Uterus (tissue), 4 donors: ENCODE measurements around the gene GPR171. TPM values are rescaled to one million over a fixed set of nuclear protein-coding genes. Genes with fewer than 3 reads are reported as not detected.

Experiments used
- DNase-seq, 2 donors: peaks; one replicate each; pipeline ENCODE4 v3.0.0-alpha.2; 2019 to 2020
- H3K27ac ChIP-seq, 2 donors: fragments of 200-600 bp; sonication (generic); 1 replicate in 1 of 2; 2 replicates in 1 of 2; pipeline ENCODE4 v1.5.1; 2016 to 2018
- H3K27me3 ChIP-seq, 2 donors: fragments of 200-600 bp; sonication (generic); one replicate each; pipeline ENCODE4 v1.5.1; 2018 to 2019; ENCODE audit warnings: control low read depth in 1 of 2
- H3K36me3 ChIP-seq, 2 donors: fragments of 200-600 bp; sonication (generic); one replicate each; pipeline ENCODE4 v1.5.1; 2019; ENCODE audit warnings: control low read depth in 1 of 2
- H3K4me1 ChIP-seq, 2 donors: fragments of 200-600 bp; sonication (generic); one replicate each; pipeline ENCODE4 v1.5.1; 2018 to 2019; ENCODE audit warnings: control low read depth in 1 of 2
- H3K4me3 ChIP-seq, 2 donors: fragments of 200-600 bp; sonication (generic); 1 replicate in 1 of 2; 2 replicates in 1 of 2; pipeline ENCODE4 v1.5.1; 2018 to 2019; ENCODE audit warnings: mild to moderate bottlenecking in 1 of 2
- H3K9me3 ChIP-seq, 2 donors: fragments of 200-600 bp; sonication (generic); one replicate each; pipeline ENCODE4 v1.5.1; 2019; ENCODE audit warnings: control low read depth in 1 of 2
- CTCF ChIP-seq, 4 experiments: fragments of 200-600 bp in 2 of 4; fragments of 450-650 bp in 2 of 4; sonication (generic) in 2 of 4; IDR thresholded peaks; one replicate each; pipeline ENCODE4 v1.5.1; 2016 to 2019; ENCODE audit warnings: antibody characterized with exemption in 4 of 4, mild to moderate bottlenecking in 2 of 4, moderate library complexity in 1 of 4
- POLR2A ChIP-seq, 2 donors: fragments of 450-650 bp; IDR thresholded peaks; one replicate each; pipeline ENCODE4 v1.6.1; 2016; ENCODE audit warnings: antibody characterized with exemption in 2 of 2, mild to moderate bottlenecking in 1 of 2, moderate library complexity in 1 of 2
- intact Hi-C: fragments of 100-400 bp; cut with DNase I; formaldehyde crosslinking; loops from one replicate; pipeline ENCODE4 v1.15.1; 2023; ENCODE audit warnings: low total_unique reads
- total RNA-seq, 4 donors: library from RNA; depleted of rRNA in 3 of 4; stranded (reverse); fragments of >200 nt in 3 of 4; gene quantifications; one replicate each; pipeline versions ENCODE4 v1.1.0 to v1.2.4, GENCODE V29; 2014 to 2023
- donor health status: DM: yes; HTN: yes; CAD: no.

The GPR171 gene
- total RNA-seq, 4 donors from 2014 or later = 0.34 to 0.48 TPM; not detected in 2

- Histone ChIP-seq H3K36me3 (no peaks in the 10 kb centered on the region), H3K4me3 (no peak overlapping the region), H3K9me3 (no peaks in the 10 kb centered on the region), H3K27me3 (no peaks in the 10 kb centered on the region), H3K4me1 (no peaks in the 10 kb centered on the region), H3K27ac (no peak overlapping the region)
- intact Hi-C loops = no loop called here
- no peak for DNase-seq
- TF ChIP-seq CTCF (IDR thresholded peaks at IDR 0.05) (no peak), POLR2A (IDR thresholded peaks at IDR 0.05) (no peak)
Measured at GRCh38 chr3:151196434-151196833, 6.6 kb downstream of the GPR171 start.

DNA sequence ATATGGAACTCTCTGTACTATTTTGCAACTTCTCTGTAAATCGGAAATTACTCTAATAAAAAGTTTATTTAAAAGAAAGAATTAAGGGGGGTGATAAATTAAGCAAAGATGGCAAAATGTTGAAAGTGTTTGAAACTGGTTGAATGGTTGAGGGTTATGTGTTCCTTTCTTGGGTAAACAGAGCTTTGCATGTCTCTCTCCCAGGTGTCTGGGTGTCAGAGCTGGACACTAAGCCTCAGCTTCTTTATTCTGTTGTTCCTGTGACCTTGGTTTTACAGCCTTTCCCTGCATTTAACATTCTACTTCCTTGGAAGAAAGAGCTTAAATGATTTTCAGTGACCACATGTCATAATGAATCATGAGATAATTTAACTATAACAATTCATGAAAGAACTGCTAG, 7.2 kb downstream of the GPR171 start:
- no peak overlapping the region for H3K4me3 ChIP-seq
- H3K36me3 ChIP-seq = no peaks in the 10 kb centered on the region
- DNase-seq = no peak
- no peaks in the 10 kb centered on the region for H3K9me3 ChIP-seq
- no peak overlapping the region for H3K27ac ChIP-seq
- TF ChIP-seq CTCF (IDR thresholded peaks at IDR 0.05) (no peak), POLR2A (IDR thresholded peaks at IDR 0.05) (no peak)
- H3K4me1 ChIP-seq = no peaks in the 10 kb centered on the region
- no peaks in the 10 kb centered on the region for H3K27me3 ChIP-seq
- intact Hi-C loops = no loop called here

GRCh38 chr3:151192545-151192944, 10.5 kb downstream of the GPR171 start:
- H3K9me3 ChIP-seq = no peaks in the 10 kb centered on the region
- no peak for TF ChIP-seq CTCF (IDR thresholded peaks at IDR 0.05)
- TF ChIP-seq POLR2A (IDR thresholded peaks at IDR 0.05) = no peak
- no peak for DNase-seq
- no peaks in the 10 kb centered on the region for H3K4me1 ChIP-seq
- no peak overlapping the region for H3K27ac ChIP-seq
- H3K4me3 ChIP-seq = no peak overlapping the region
- H3K27me3 ChIP-seq = no peaks in the 10 kb centered on the region
- no peaks in the 10 kb centered on the region for H3K36me3 ChIP-seq
- intact Hi-C loops = no loop called here

DNA sequence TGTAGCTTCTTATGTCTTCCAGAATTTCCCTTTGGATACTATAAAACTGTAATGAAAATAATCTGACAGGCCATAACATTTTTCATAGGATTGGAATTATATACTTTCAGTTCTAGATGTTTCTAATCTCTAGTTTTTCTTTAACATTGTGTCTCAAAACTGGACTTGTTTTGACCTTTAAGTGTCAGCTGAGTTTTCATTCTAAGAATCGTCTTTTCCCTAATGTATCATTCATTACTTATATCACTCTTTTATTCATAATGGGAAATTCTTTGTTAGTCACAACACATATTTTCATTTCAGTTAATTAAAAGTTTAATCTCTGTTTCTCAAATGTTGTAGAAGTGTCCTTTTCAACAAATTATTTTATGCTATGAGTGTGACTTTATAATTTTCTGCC, 11.9 kb downstream of the GPR171 start:
- Histone ChIP-seq H3K9me3 (no peaks in the 10 kb centered on the region), H3K4me1 (no peaks in the 10 kb centered on the region), H3K36me3 (no peaks in the 10 kb centered on the region), H3K4me3 (no peak overlapping the region), H3K27ac (no peak overlapping the region), H3K27me3 (no peaks in the 10 kb centered on the region)
- intact Hi-C loops = no loop called here
- TF ChIP-seq CTCF (IDR thresholded peaks at IDR 0.05) = no peak
- TF ChIP-seq POLR2A (IDR thresholded peaks at IDR 0.05) = no peak
- no peak for DNase-seq

DNA sequence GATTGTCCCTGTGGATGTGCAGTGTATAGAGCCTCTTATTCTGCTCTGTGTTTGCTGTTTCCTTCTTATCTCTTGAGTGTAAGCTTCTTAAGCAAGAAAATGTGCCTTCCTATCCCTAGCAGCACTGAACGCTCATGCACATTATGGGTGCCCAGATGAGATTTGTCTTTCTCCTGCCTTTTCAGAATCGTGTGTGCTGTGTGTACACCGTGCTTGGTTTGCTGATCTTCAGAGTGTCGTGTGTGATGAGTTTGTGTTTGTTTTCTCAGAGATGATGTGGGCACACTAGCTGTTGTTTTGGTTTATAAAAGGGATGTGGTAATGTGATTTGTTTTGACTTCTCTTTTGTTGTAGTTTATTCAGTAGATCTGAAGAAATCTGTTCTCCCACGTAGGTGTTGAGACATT, 19.7 kb downstream of the GPR171 start:
- intact Hi-C loops = no loop called here
- H3K4me1 ChIP-seq = no peaks in the 10 kb centered on the region
- TF ChIP-seq CTCF (IDR thresholded peaks at IDR 0.05) (no peak), POLR2A (IDR thresholded peaks at IDR 0.05) (no peak)

More for the DNA sequence above, 19.7 kb downstream of the GPR171 start:
- no peak for DNase-seq
- Histone ChIP-seq H3K36me3 (no peaks in the 10 kb centered on the region), H3K27me3 (no peaks in the 10 kb centered on the region), H3K27ac (no peak overlapping the region), H3K9me3 (no peaks in the 10 kb centered on the region), H3K4me3 (no peak overlapping the region)
